Measurements from ENCODE around the gene CUL9. TPM values are rescaled to one million over a fixed set of nuclear protein-coding genes. Genes with fewer than 3 reads are reported as not detected.

CUL9 gene
- total RNA-seq, 4 donors from 2014 or later, result 41.1 to 69.9 (median 50.3) TPM

DNA sequence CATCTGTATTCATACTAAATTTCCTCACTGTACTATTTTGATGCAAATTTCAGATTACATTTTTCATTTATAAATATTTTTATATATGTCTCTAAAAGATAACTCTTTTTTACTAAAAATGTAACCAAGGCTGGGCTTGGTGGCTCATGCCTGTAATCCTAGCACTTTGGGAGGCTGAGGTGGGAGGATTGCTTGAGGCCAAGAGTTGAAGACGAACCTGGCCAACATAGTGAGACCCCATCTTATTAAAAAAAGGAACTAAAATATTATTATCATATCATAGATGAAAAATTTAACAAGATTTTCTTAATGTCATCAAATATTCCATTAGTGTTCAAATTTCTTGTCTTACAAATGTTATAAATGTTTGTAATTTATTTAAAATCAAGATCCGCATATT, 53.8 kb downstream of the CUL9 start:
- Histone ChIP-seq H3K27me3 (peaks cover 37% of the 10 kb centered on the region), H3K4me3 (no peak overlapping the region), H3K9me3 (peaks cover 0 to 3% of the 10 kb centered on the region in 2 donors), H3K36me3 (no peaks in the 10 kb centered on the region), H3K4me1 (no peaks in the 10 kb centered on the region), H3K27ac (no peak overlapping the region)
- 87 to 90% methylated on average over 2 of the region's 2 CpGs for WGBS, 2 donors (ENCODE audit: low coverage in 1 of 2)
- TF ChIP-seq POLR2A (IDR thresholded peaks at IDR 0.05), result no peak
- TF ChIP-seq POLR2AphosphoS5 (IDR thresholded peaks at IDR 0.05), result no peak
- intact Hi-C loops (cut with DNase I; ENCODE audit: low total_unique reads) (no loop called here), in situ Hi-C loops (cut with MboI; ENCODE audit: low pct_ligation_motif_present in 1 of 4, low pct_unique_long_range_greater_than_20kb in 1 of 4, low sequenced_read_pairs in 3 of 4) (no loop called here)
- no peak for DNase-seq

DNA sequence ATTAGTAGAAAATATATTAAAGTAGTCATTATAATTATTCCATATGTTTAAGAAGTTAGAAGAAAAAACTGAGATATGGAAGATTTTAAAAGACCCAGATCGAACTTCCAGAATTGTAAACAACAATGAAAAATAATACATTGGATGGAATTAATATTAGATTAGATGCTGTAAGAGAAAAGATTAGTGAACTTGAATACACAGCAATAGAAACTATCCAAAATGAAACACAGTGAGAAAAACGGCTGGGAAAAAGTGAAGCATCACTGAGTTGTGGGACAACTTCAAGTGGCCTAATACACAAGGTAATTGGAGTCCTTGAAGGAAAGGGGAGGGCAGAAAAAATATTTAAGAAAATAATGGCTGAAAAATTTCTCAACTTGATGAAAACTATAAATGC, 57.1 kb downstream of the CUL9 start:
- in situ Hi-C loops (cut with MboI; ENCODE audit: low pct_ligation_motif_present in 1 of 4, low pct_unique_long_range_greater_than_20kb in 1 of 4, low sequenced_read_pairs in 3 of 4), result no loop called here

GRCh38 chr6:43240950-43241349, 59.0 kb downstream of the CUL9 start:
- TF ChIP-seq POLR2A (IDR thresholded peaks at IDR 0.05), result no peak
- TF ChIP-seq CTCF (IDR thresholded peaks at IDR 0.05), result no peak
- no peak for TF ChIP-seq POLR2AphosphoS5 (IDR thresholded peaks at IDR 0.05)
- no peak for TF ChIP-seq EP300 (IDR thresholded peaks at IDR 0.05; ENCODE audit: low read depth)
- Histone ChIP-seq H3K4me1 (no peaks in the 10 kb centered on the region), H3K4me3 (no peak overlapping the region), H3K9me3 (peaks cover 0 to 3% of the 10 kb centered on the region in 2 donors), H3K36me3 (no peaks in the 10 kb centered on the region), H3K27ac (no peak overlapping the region), H3K27me3 (peaks cover 88% of the 10 kb centered on the region)
- intact Hi-C loops (cut with DNase I; ENCODE audit: low total_unique reads), result no loop called here
- in situ Hi-C loops (cut with MboI; ENCODE audit: low pct_ligation_motif_present in 1 of 4, low pct_unique_long_range_greater_than_20kb in 1 of 4, low sequenced_read_pairs in 3 of 4), result no loop called here
- WGBS, 2 donors (ENCODE audit: low coverage in 1 of 2), result 64 to 83% methylated on average over 1 of the region's 1 CpG
- no peak for DNase-seq

More for the DNA sequence above, 57.1 kb downstream of the CUL9 start:
- Histone ChIP-seq H3K27me3 (peaks cover 69% of the 10 kb centered on the region), H3K27ac (no peak overlapping the region), H3K4me1 (no peaks in the 10 kb centered on the region), H3K36me3 (no peaks in the 10 kb centered on the region), H3K9me3 (peaks cover 0 to 3% of the 10 kb centered on the region in 2 donors), H3K4me3 (no peak overlapping the region)
- TF ChIP-seq EP300 (IDR thresholded peaks at IDR 0.05; ENCODE audit: low read depth), result no peak
- TF ChIP-seq POLR2A (IDR thresholded peaks at IDR 0.05), result no peak
- no peak for TF ChIP-seq CTCF (IDR thresholded peaks at IDR 0.05)
- TF ChIP-seq POLR2AphosphoS5 (IDR thresholded peaks at IDR 0.05), result no peak
- 72 to 74% methylated on average over 2 of the region's 2 CpGs for WGBS, 2 donors (ENCODE audit: low coverage in 1 of 2)
- intact Hi-C loops (cut with DNase I; ENCODE audit: low total_unique reads), result no loop called here
- DNase-seq, result no peak

DNA sequence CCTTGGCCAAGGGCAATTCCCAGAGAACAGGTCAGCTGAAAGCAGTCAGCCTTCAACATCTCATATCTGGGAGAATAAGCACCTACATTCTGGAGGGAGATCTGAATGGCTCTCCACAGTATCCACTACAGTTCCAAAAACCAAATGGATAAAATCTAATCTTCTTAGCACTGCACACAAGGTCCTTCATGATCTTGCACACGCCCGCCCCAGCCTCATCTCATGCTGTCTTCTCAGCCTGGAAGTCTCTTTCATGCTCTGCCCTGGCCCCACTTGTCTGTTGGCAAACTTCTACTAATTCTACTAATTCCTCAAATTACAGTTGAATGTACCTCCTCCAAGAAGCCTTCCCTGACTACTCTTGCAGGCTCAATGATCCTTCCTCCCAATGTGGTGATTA, 59.5 kb downstream of the CUL9 start:
- intact Hi-C loops (cut with DNase I; ENCODE audit: low total_unique reads), result no loop called here
- no peak for TF ChIP-seq POLR2A (IDR thresholded peaks at IDR 0.05)
- no peak for TF ChIP-seq POLR2AphosphoS5 (IDR thresholded peaks at IDR 0.05)
- TF ChIP-seq CTCF (IDR thresholded peaks at IDR 0.05), result no peak
- TF ChIP-seq EP300 (IDR thresholded peaks at IDR 0.05; ENCODE audit: low read depth), result no peak
- H3K9me3 ChIP-seq, result peaks cover 0 to 3% of the 10 kb centered on the region in 2 donors
- peaks cover 91% of the 10 kb centered on the region for H3K27me3 ChIP-seq
- no peaks in the 10 kb centered on the region for H3K36me3 ChIP-seq
- in situ Hi-C loops (cut with MboI; ENCODE audit: low pct_ligation_motif_present in 1 of 4, low pct_unique_long_range_greater_than_20kb in 1 of 4, low sequenced_read_pairs in 3 of 4), result no loop called here
- DNase-seq, result no peak
- 82 to 95% methylated on average over 2 of the region's 2 CpGs for WGBS, 2 donors (ENCODE audit: low coverage in 1 of 2)
- no peaks in the 10 kb centered on the region for H3K4me1 ChIP-seq
- H3K4me3 ChIP-seq, result no peak overlapping the region
- H3K27ac ChIP-seq, result no peak overlapping the region
